Psoas muscle (tissue), 8 donors: ENCODE data around the gene KCNN3. TPM values are rescaled to one million over a fixed set of nuclear protein-coding genes. Genes with fewer than 3 reads are reported as not detected.

Experiments used
- ATAC-seq, 4 donors: fragments of 200-7000 bp; cut with Tn5 transposase; one replicate each; pipeline ENCODE4 v1.9.1; 2020; ENCODE audit warnings: moderate library complexity in 3 of 4, mild to moderate bottlenecking in 2 of 4
- DNase-seq, 2 donors: peaks; one replicate each; pipeline ENCODE4 v3.0.0-alpha.2; 2020
- H3K27ac ChIP-seq: fragments of 200-600 bp; one replicate; pipeline ENCODE4 v1.8.0; 2022
- H3K27me3 ChIP-seq, 3 donors: fragments of 200-600 bp in 1 of 3; one replicate each; pipeline versions ENCODE4 v1.6.1 to v1.8.0; 2013 to 2022; ENCODE audit warnings: low read length in 2 of 3, mild to moderate bottlenecking in 2 of 3, moderate library complexity in 1 of 3; ENCODE audit not compliant: insufficient read depth in 3 of 3
- H3K36me3 ChIP-seq, 2 donors: fragments of 200-600 bp in 1 of 2; one replicate each; pipeline versions ENCODE4 v1.6.1 to v1.8.0; 2013 to 2022; ENCODE audit warnings: low read depth in 1 of 2, mild to moderate bottlenecking in 1 of 2, moderate library complexity in 1 of 2; ENCODE audit not compliant: insufficient read depth in 1 of 2
- H3K4me1 ChIP-seq: fragments of 200-600 bp; one replicate; pipeline ENCODE4 v1.8.0; 2022
- H3K4me3 ChIP-seq: fragments of 200-600 bp; one replicate; pipeline ENCODE4 v1.8.0; 2022; ENCODE audit warnings: mild to moderate bottlenecking
- H3K9me3 ChIP-seq: fragments of 200-600 bp; one replicate; pipeline ENCODE4 v1.8.0; 2022
- WGBS, 3 donors: extraction: QIAGEN DNeasy Blood & Tissue Kit; methylation state at CpG; one replicate each; pipeline versions ENCODE4 v1.1.6 to v1.1.7; 2013; 5-methylcytosine and 5-hydroxymethylcytosine counted together
- intact Hi-C, 2 donors: fragments of 100-400 bp; cut with DNase I; formaldehyde crosslinking; loops; one replicate each; pipeline versions ENCODE4 v1.11.0 to v1.14.2; 2022
- polyA plus RNA-seq, 3 donors: library from polyadenylated mRNA; stranded (reverse); fragments of 200-250 nt; gene quantifications; one replicate each; pipeline ENCODE4 v1.2.3, GENCODE V29; 2013
- total RNA-seq, 4 donors: library from RNA; stranded (reverse); fragmentation: NEBNext Ultra II Directional in 2 of 4; extraction: Animal tissue kit (Norgen Biotek cat#: 25700) in 2 of 4; gene quantifications; one replicate each; pipeline versions ENCODE4 v1.2.1 to v1.2.4, GENCODE V29; 2021 to 2023
- TF ChIP-seq, protein P1 (sequence below): fragments of 200-600 bp; IDR thresholded peaks from one replicate; pipeline ENCODE4 v1.8.0; 2022; ENCODE audit warnings: antibody characterized with exemption
- donor health status: healthy with polysubstance abuse.
- donor health status: DM: no; HTN: no; CAD: no; lungs with moderate emphysema.
- donor health status: Bipolar disorder and iron deficiency.
- donor health status: healthy.
- donor health status: DM: yes; HTN: yes; CAD: no.
- donor health status: DM: no; HTN: no; CAD: no.
- donor health status: DM: no; HTN: no; CAD: no.
- donor health status: DM: yes; HTN: yes; CAD: no.

Gene KCNN3
- total and polyA plus RNA-seq, 7 donors: 2.5 to 60.9 (median 11.8) TPM

DNA sequence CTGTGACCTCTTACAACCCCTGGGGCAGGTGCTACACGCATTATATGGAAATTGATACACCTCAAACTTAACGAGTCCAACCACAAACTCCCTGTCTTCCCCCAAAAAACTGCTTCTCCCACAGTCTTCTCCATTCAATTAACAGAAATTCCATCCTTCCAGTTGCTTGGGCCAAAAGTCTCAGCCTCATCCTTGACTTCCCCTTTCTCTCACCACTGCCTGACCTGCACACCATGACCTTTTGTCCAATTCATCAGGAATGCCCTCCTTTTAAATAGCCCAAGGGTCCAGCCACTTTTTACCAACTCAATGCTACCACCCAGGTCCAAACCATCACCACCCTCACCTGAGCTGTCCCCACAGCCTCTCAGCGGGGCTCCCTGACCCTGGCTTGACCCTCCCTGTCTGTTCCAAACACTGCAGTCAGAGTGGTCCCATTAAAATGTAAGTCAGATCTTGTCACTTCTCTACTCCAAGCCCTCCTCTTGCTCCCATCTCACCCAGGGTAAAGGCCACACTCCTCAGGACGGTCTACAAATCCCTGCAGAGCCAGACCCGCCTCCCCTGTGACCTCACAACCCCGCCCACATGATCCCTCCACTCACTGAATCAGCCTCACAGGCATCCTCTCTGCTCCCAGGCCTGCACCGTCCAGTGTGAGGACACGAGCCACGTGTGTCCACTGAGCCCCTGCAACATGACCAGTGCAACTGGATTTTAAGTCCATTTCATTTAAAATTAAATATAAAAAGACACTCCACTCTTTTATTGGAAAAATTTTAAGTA is 18.5 kb downstream of the KCNN3 start:
- Histone ChIP-seq H3K4me3 (no peak overlapping the region), H3K27me3 (no peaks in the 10 kb centered on the region), H3K27ac (peak overlapping the region; percentile 96), H3K4me1 (peaks cover 79% of the 10 kb centered on the region), H3K9me3 (no peaks in the 10 kb centered on the region), H3K36me3 (no peaks in the 10 kb centered on the region)
- intact Hi-C loops: no loop called here
- peak; percentile 42 to 74 (median 64) for ATAC-seq
- peak; percentile 50 to 74 for DNase-seq
- WGBS, 3 donors: 52 to 76% (median 63%) methylated on average over 9 of the region's 9 CpGs
- TF ChIP-seq, protein P1, sequence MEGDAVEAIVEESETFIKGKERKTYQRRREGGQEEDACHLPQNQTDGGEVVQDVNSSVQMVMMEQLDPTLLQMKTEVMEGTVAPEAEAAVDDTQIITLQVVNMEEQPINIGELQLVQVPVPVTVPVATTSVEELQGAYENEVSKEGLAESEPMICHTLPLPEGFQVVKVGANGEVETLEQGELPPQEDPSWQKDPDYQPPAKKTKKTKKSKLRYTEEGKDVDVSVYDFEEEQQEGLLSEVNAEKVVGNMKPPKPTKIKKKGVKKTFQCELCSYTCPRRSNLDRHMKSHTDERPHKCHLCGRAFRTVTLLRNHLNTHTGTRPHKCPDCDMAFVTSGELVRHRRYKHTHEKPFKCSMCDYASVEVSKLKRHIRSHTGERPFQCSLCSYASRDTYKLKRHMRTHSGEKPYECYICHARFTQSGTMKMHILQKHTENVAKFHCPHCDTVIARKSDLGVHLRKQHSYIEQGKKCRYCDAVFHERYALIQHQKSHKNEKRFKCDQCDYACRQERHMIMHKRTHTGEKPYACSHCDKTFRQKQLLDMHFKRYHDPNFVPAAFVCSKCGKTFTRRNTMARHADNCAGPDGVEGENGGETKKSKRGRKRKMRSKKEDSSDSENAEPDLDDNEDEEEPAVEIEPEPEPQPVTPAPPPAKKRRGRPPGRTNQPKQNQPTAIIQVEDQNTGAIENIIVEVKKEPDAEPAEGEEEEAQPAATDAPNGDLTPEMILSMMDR: no peak

DNA sequence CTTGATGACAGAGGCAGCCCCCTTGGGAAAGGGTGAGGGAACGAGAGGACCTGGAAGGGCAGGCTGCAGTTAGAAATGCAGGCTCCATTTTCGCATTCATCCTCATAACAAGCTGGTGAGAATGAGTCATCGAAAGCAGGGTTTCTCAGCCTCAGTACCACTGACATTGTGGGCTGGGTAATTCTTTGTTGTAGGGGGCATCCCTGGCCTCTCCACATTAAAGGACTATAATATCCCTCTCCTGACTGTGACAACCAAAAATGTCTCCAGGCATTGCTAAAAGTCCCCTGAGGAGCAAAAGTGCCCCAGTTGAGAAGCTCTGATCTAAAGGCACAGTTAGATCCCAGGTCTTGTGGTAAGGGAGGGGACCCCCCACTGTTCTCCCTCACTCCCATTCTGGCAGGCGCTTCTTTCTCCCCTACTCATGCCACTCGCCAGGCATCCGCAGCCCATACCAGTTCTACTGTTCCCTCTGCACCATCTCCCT is 20.4 kb downstream of the KCNN3 start:
- Histone ChIP-seq H3K36me3 (no peaks in the 10 kb centered on the region), H3K27ac (peak overlapping the region; percentile 96), H3K4me3 (no peak overlapping the region), H3K4me1 (peaks cover 79% of the 10 kb centered on the region), H3K9me3 (no peaks in the 10 kb centered on the region), H3K27me3 (no peaks in the 10 kb centered on the region)
- DNase-seq (no peak), ATAC-seq (no peak)
- intact Hi-C loops: no loop called here
- TF ChIP-seq, protein P1: no peak
- WGBS, 3 donors: 89 to 96% (median 92%) methylated on average over 6 of the region's 6 CpGs

DNA sequence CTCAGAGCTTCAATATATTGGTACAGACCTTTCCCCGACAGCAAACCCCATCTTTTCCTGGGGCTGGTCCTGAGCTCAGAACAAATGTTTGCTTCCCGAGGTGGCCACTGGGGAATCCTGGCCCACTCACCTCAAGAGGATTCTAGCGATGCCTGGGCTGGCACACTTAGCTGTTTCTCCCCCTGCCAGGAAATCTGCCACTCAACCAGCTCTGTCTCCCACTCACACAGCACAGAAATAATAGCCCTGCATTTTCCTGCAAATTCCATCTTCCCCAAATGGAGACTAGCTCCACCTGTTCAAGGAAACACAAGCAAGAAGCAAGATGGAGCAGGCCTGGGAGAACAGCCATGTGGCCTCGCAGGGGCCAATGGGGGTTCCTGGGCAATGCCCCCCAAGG is 21.1 kb downstream of the KCNN3 start:
- Histone ChIP-seq H3K36me3 (no peaks in the 10 kb centered on the region), H3K4me3 (no peak overlapping the region), H3K9me3 (no peaks in the 10 kb centered on the region), H3K27ac (peak overlapping the region; percentile 96), H3K27me3 (no peaks in the 10 kb centered on the region), H3K4me1 (peaks cover 86% of the 10 kb centered on the region)
- ATAC-seq: no peak
- intact Hi-C loops: no loop called here
- no peak for DNase-seq
- WGBS, 3 donors: 64 to 73% (median 66%) methylated on average over 4 of the region's 4 CpGs
- TF ChIP-seq, protein P1: no peak

DNA sequence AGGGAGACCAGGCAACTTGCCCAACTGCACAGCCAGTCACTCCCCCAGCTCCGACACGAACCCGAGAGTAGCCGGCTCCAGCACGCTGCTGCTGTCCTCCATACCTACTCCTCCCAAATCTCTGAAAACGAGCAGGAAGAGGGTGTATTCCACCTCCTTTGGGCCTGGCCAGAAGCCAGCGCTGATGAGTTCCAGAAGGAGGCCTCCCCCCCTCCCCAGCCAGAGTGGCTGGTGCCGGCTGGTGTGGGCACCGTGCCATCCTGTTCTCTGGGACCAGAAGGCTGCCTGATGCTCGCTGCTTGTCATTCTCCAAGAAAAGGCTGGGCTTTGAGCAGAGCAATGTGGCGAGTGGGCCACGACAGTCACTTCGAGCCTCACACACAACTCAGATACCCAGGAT is 22.2 kb downstream of the KCNN3 start:
- Histone ChIP-seq H3K36me3 (no peaks in the 10 kb centered on the region), H3K9me3 (no peaks in the 10 kb centered on the region), H3K4me1 (peaks cover 79% of the 10 kb centered on the region), H3K4me3 (no peak overlapping the region), H3K27ac (peak overlapping the region; percentile 96), H3K27me3 (no peaks in the 10 kb centered on the region)
- intact Hi-C loops: no loop called here
- WGBS, 3 donors: 32 to 51% (median 38%) methylated on average over 13 of the region's 13 CpGs
- TF ChIP-seq, protein P1: no peak
- DNase-seq (peak; percentile 33 to 71), ATAC-seq (peak in 1 of 4 donors; percentile 12)
